Neuronal stem cell (in vitro differentiated cells): ENCODE results near the gene NXPH2.

Experiments used
- DNase-seq: peaks from one replicate; pipeline ENCODE4 v3.0.0-alpha.2; 2013; ENCODE audit warnings: low spot score
- H2AFZ ChIP-seq: one replicate; pipeline ENCODE4 v1.6.1; 2013; ENCODE audit warnings: mild to moderate bottlenecking, low read length, inconsistent platforms
- H2AK5ac ChIP-seq: 2 replicates; pipeline ENCODE4 v1.6.1; 2013; ENCODE audit warnings: low read depth, mild to moderate bottlenecking, inconsistent platforms, low read length, moderate library complexity, mixed read lengths
- H2BK120ac ChIP-seq: 2 replicates; pipeline ENCODE4 v1.6.1; 2013; ENCODE audit warnings: low read depth, mild to moderate bottlenecking, inconsistent platforms, low read length, moderate library complexity, mixed read lengths
- H2BK12ac ChIP-seq: one replicate; pipeline ENCODE4 v1.6.1; 2013; ENCODE audit warnings: low read length, inconsistent platforms
- H2BK15ac ChIP-seq: 2 replicates; pipeline ENCODE4 v1.6.1; 2013; ENCODE audit warnings: mild to moderate bottlenecking, low read length, inconsistent platforms, mixed read lengths
- H2BK5ac ChIP-seq: one replicate; pipeline ENCODE4 v1.6.1; 2013; ENCODE audit warnings: inconsistent platforms, mild to moderate bottlenecking, low read length, moderate library complexity
- H3K14ac ChIP-seq: one replicate; pipeline ENCODE4 v1.6.1; 2013; ENCODE audit warnings: low read length, inconsistent platforms
- H3K18ac ChIP-seq: 2 replicates; pipeline ENCODE4 v1.6.1; 2013; ENCODE audit warnings: low read length, inconsistent platforms
- H3K23ac ChIP-seq: 2 replicates; pipeline ENCODE4 v1.6.1; 2013; ENCODE audit warnings: low read depth, mild to moderate bottlenecking, mixed read lengths, low read length, inconsistent platforms; ENCODE audit not compliant: poor library complexity
- H3K27ac ChIP-seq: replicated peaks from 3 replicates; pipeline ENCODE4 v1.5.1; 2013; ENCODE audit warnings: low read length, inconsistent platforms
- H3K27me3 ChIP-seq, 3 experiments: 2 replicates each; pipeline ENCODE4 v1.6.1; 2013; ENCODE audit warnings: low read length in 3 of 3, mild to moderate bottlenecking in 2 of 3, inconsistent platforms in 1 of 3, low read depth in 1 of 3, mixed read lengths in 1 of 3, moderate library complexity in 1 of 3; ENCODE audit not compliant: control insufficient read depth in 3 of 3, insufficient read depth in 3 of 3
- H3K36me3 ChIP-seq, 2 donors: replicated peaks in 1 of 2; 2 replicates each; pipeline ENCODE4 v1.6.1; 2013; ENCODE audit warnings: low read length in 2 of 2; ENCODE audit not compliant: control insufficient read depth in 2 of 2, insufficient read depth in 2 of 2
- H3K4ac ChIP-seq: 2 replicates; pipeline ENCODE4 v1.6.1; 2013; ENCODE audit warnings: inconsistent platforms, mild to moderate bottlenecking, low read length, moderate library complexity
- H3K4me1 ChIP-seq, 2 donors: 1 replicate in 1 of 2; 2 replicates in 1 of 2; pipeline ENCODE4 v1.6.1; 2013; ENCODE audit warnings: low read length in 2 of 2, low read depth in 1 of 2; ENCODE audit not compliant: control insufficient read depth in 2 of 2, insufficient read depth in 1 of 2
- H3K4me2 ChIP-seq: one replicate; pipeline ENCODE4 v1.6.1; 2013; ENCODE audit warnings: mild to moderate bottlenecking, low read length, inconsistent platforms; ENCODE audit not compliant: insufficient read depth, poor library complexity, severe bottlenecking
- H3K4me3 ChIP-seq, 2 donors: 2 replicates each; pipeline ENCODE4 v1.5.1; 2013; ENCODE audit warnings: low read length in 2 of 2, mild to moderate bottlenecking in 2 of 2, inconsistent platforms in 1 of 2, moderate library complexity in 1 of 2
- H3K79me1 ChIP-seq: one replicate; pipeline ENCODE4 v1.6.1; 2013; ENCODE audit warnings: low read depth, mild to moderate bottlenecking, inconsistent platforms, low read length, moderate library complexity
- H3K9ac ChIP-seq: one replicate; pipeline ENCODE4 v1.6.1; 2013; ENCODE audit warnings: mild to moderate bottlenecking, low read depth, low read length, inconsistent platforms; ENCODE audit not compliant: poor library complexity
- H3K9me3 ChIP-seq, 2 donors: replicated peaks in 1 of 2; 2 replicates each; pipeline versions ENCODE3 to v1.6.1; 2013; ENCODE audit warnings: low read length in 2 of 2, mild to moderate bottlenecking in 2 of 2, inconsistent platforms in 1 of 2, low read depth in 1 of 2, mixed read lengths in 1 of 2, moderate library complexity in 1 of 2; ENCODE audit not compliant: control insufficient read depth in 2 of 2, insufficient read depth in 1 of 2
- H4K8ac ChIP-seq: one replicate; pipeline ENCODE4 v1.6.1; 2013; ENCODE audit warnings: low read depth, mild to moderate bottlenecking, inconsistent platforms, low read length, moderate library complexity
- H4K91ac ChIP-seq: one replicate; pipeline ENCODE4 v1.6.1; 2013; ENCODE audit warnings: low read length, low read depth, mild to moderate bottlenecking, inconsistent platforms; ENCODE audit not compliant: poor library complexity
- WGBS, 2 donors: extraction: QIAGEN DNeasy Blood & Tissue Kit; methylation state at CpG; one replicate each; pipeline ENCODE4 v1.1.7; 2013; ENCODE audit warnings: missing lambda C conversion rate in 2 of 2, mixed read lengths in 1 of 2; ENCODE audit not compliant: insufficient read length in 2 of 2, insufficient replicate concordance in 1 of 2; ENCODE audit errors: extremely low coverage in 2 of 2; 5-methylcytosine and 5-hydroxymethylcytosine counted together

Gene NXPH2

DNA sequence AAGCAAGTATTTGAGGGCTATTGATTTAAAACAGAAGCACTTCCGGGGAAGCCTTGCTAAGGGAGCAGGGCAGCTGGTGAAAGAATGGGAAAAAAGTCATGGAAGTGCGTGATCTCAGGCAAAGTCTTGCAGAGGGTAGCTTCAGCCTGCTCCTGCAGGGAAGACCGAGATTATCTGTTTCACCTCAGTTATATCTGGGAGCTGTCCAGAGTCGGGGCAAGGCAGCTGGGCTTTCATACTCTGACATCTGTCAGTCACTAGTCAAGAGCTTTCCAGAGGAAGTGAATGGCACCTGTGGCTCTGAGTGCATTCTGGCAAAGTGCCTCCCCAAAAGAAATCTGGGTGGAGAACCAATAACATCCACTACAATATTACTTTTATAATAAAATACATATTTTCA is 8.7 kb downstream of the NXPH2 start:
- no peak overlapping the region for H4K8ac ChIP-seq
- H2AK5ac ChIP-seq, result no peak overlapping the region
- no peaks in the 10 kb centered on the region for H3K79me1 ChIP-seq
- H3K14ac ChIP-seq, result no peak overlapping the region
- H3K23ac ChIP-seq, result no peak overlapping the region
- H3K4me2 ChIP-seq, result no peak overlapping the region
- H3K18ac ChIP-seq, result no peak overlapping the region
- H2AFZ ChIP-seq, result no peak overlapping the region
- no peak overlapping the region for H3K27ac ChIP-seq
- H3K9ac ChIP-seq, result no peak overlapping the region
- H4K91ac ChIP-seq, result no peak overlapping the region
- H3K4me3 ChIP-seq, result no peak overlapping the region
- no peak overlapping the region for H2BK15ac ChIP-seq
- no peak for DNase-seq
- no peaks in the 10 kb centered on the region for H3K9me3 ChIP-seq
- no peaks in the 10 kb centered on the region for H3K36me3 ChIP-seq
- peaks cover 0 to 2% of the 10 kb centered on the region in 2 donors for H3K4me1 ChIP-seq
- no CpG with 5 or more reads among the region's 4 CpGs for WGBS, 2 donors
- no peak overlapping the region for H2BK5ac ChIP-seq
- H3K4ac ChIP-seq, result no peak overlapping the region
- no peaks in the 10 kb centered on the region for H3K27me3 ChIP-seq
- no peak overlapping the region for H2BK12ac ChIP-seq
- H2BK120ac ChIP-seq, result no peak overlapping the region

DNA sequence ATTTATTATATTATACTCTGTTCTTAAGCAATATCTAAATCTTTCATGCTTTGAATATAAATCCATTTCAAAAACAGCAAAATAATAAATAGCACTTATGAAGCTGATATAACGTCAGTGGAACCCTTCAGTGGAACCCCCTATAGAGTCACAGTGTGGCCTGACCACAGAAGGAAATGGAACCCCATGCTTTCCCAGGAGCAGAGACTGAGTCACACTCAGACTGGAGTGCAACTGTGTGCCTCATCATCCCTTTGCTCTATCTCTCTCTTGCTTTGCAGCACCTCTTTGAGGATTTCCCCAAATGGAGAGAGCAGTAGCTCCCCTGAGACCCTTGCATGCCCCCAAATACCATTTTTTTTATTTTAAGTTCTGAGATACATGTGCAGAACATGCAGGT is 13.1 kb downstream of the NXPH2 start:
- no peak for DNase-seq
- Histone ChIP-seq H2AFZ (no peak overlapping the region), H3K36me3 (no peaks in the 10 kb centered on the region), H3K14ac (no peak overlapping the region), H2BK120ac (no peak overlapping the region), H2BK15ac (no peak overlapping the region), H3K9me3 (no peaks in the 10 kb centered on the region), H3K18ac (no peak overlapping the region), H3K27ac (no peak overlapping the region), H3K79me1 (no peaks in the 10 kb centered on the region), H3K23ac (no peak overlapping the region), H2BK5ac (no peak overlapping the region), H3K27me3 (no peaks in the 10 kb centered on the region), H3K4me1 (peaks cover 0 to 9% of the 10 kb centered on the region in 2 donors), H2AK5ac (no peak overlapping the region), H3K4me2 (no peak overlapping the region), H4K8ac (no peak overlapping the region), H4K91ac (no peak overlapping the region), H3K9ac (no peak overlapping the region), H2BK12ac (no peak overlapping the region), H3K4ac (no peak overlapping the region), H3K4me3 (no peak overlapping the region)
- WGBS, 2 donors, result no CpG with 5 or more reads among the region's 1 CpG

DNA sequence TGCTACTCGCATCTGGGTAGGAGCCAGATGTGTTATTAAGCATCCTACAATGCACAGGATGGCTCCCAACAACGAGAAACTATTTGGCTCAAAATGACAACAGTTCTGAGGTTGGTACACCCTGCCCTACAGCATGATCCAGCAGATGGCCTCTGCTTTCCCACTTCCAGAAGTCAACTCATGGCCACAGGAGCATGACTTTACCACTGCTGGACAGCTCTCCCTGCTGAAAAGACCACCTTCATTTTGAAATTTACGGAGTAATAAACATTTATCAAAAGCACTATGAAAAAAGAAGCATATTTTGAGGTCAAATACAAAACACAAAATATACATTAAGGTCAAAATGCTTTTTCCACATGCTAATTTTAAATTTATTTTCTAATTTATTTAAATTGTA is 13.7 kb downstream of the NXPH2 start:
- no peak overlapping the region for H3K14ac ChIP-seq
- no peak overlapping the region for H3K18ac ChIP-seq
- no peak for DNase-seq
- H3K79me1 ChIP-seq, result no peaks in the 10 kb centered on the region
- no peak overlapping the region for H3K4me2 ChIP-seq
- H3K27me3 ChIP-seq, result no peaks in the 10 kb centered on the region
- H3K9ac ChIP-seq, result no peak overlapping the region
- H3K4me1 ChIP-seq, result peaks cover 0 to 9% of the 10 kb centered on the region in 2 donors
- H2BK5ac ChIP-seq, result no peak overlapping the region
- H2AK5ac ChIP-seq, result no peak overlapping the region
- no peak overlapping the region for H4K8ac ChIP-seq
- WGBS, 2 donors, result no CpG with 5 or more reads among the region's 3 CpGs
- H2BK12ac ChIP-seq, result no peak overlapping the region
- no peak overlapping the region for H3K23ac ChIP-seq
- H3K4me3 ChIP-seq, result no peak overlapping the region
- H3K9me3 ChIP-seq, result no peaks in the 10 kb centered on the region
- H2BK15ac ChIP-seq, result no peak overlapping the region
- H3K36me3 ChIP-seq, result no peaks in the 10 kb centered on the region
- no peak overlapping the region for H4K91ac ChIP-seq
- H2BK120ac ChIP-seq, result no peak overlapping the region
- no peak overlapping the region for H3K27ac ChIP-seq
- H3K4ac ChIP-seq, result no peak overlapping the region
- no peak overlapping the region for H2AFZ ChIP-seq

DNA sequence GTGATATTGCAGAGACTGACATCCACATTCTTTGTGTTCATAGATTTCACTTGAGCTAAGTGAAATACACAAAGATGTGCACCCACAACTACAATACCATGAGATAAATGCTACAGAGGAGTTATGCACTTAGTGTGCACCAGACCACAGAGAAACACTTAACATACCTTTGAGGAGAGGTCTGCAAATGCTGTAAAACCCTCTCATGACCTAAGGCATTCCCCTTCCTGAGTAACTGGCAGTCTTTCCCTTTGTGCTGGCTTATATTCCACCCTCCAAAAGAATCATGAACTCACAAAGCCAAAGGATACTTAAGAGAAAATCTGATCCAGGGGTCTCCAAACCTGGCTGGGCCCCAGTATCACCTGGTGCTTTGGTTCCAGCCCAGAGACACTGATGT is 16.2 kb downstream of the NXPH2 start:
- no peak overlapping the region for H2BK12ac ChIP-seq
- no peaks in the 10 kb centered on the region for H3K27me3 ChIP-seq
- H3K14ac ChIP-seq, result no peak overlapping the region
- no peak overlapping the region for H3K9ac ChIP-seq
- H3K27ac ChIP-seq, result no peak overlapping the region
- H3K18ac ChIP-seq, result no peak overlapping the region
- no peaks in the 10 kb centered on the region for H3K36me3 ChIP-seq
- no peak for DNase-seq
- H4K8ac ChIP-seq, result no peak overlapping the region
- no peak overlapping the region for H2BK120ac ChIP-seq
- no peak overlapping the region for H2AK5ac ChIP-seq
- H2BK15ac ChIP-seq, result no peak overlapping the region
- no peak overlapping the region for H3K4ac ChIP-seq
- no peak overlapping the region for H3K4me2 ChIP-seq
- no peak overlapping the region for H4K91ac ChIP-seq
- no peak overlapping the region for H3K23ac ChIP-seq
- no peak overlapping the region for H2BK5ac ChIP-seq
- no peak overlapping the region for H2AFZ ChIP-seq
- no peak overlapping the region for H3K4me3 ChIP-seq
- H3K79me1 ChIP-seq, result no peaks in the 10 kb centered on the region
- H3K9me3 ChIP-seq, result no peaks in the 10 kb centered on the region
- H3K4me1 ChIP-seq, result peaks cover 0 to 6% of the 10 kb centered on the region in 2 donors
